ENCODE data around the gene TAS2R30.

DNA sequence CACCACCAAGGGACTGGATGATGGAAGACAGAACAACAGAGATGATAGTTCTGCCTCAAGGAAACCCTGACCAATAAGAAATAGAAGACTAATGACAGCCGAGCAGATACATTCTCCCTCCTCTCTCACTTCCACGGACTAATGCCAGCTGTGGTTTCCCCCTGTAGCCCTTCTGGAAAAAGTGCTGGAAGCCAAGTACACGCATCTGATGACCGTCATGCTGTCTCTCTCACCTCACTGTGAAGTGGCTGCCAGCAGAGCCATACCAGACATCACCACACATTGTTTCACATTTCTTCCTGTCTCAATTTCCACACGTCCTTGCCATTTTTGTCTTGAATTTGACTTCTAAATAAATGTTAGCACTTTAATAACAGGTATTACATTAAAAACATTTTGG, 45.2 kb downstream of the TAS2R30 start:
- no peak for TF ChIP-seq POLR2A (IDR thresholded peaks at IDR 0.05)
- TF ChIP-seq, protein P1, sequence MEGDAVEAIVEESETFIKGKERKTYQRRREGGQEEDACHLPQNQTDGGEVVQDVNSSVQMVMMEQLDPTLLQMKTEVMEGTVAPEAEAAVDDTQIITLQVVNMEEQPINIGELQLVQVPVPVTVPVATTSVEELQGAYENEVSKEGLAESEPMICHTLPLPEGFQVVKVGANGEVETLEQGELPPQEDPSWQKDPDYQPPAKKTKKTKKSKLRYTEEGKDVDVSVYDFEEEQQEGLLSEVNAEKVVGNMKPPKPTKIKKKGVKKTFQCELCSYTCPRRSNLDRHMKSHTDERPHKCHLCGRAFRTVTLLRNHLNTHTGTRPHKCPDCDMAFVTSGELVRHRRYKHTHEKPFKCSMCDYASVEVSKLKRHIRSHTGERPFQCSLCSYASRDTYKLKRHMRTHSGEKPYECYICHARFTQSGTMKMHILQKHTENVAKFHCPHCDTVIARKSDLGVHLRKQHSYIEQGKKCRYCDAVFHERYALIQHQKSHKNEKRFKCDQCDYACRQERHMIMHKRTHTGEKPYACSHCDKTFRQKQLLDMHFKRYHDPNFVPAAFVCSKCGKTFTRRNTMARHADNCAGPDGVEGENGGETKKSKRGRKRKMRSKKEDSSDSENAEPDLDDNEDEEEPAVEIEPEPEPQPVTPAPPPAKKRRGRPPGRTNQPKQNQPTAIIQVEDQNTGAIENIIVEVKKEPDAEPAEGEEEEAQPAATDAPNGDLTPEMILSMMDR (IDR thresholded peaks at IDR 0.05): no peak
